Skeletal muscle satellite cell (primary cell): ENCODE results near the gene WWTR1.

ENCODE experiments used
- H3K27me3 ChIP-seq: 2 replicates; pipeline ENCODE4 v1.7.0; 2013; ENCODE audit warnings: low read length; ENCODE audit not compliant: control insufficient read depth, insufficient read depth
- H3K36me3 ChIP-seq: 2 replicates; pipeline ENCODE4 v1.7.0; 2013; ENCODE audit warnings: mild to moderate bottlenecking, control low read depth, low read length; ENCODE audit not compliant: insufficient read depth
- H3K4me1 ChIP-seq: 2 replicates; pipeline ENCODE4 v1.7.0; 2013; ENCODE audit warnings: low read length; ENCODE audit not compliant: control insufficient read depth, insufficient read depth
- H3K4me2 ChIP-seq: 2 replicates; pipeline ENCODE4 v1.7.0; 2013; ENCODE audit warnings: mild to moderate bottlenecking, low read length
- H3K4me3 ChIP-seq: 2 replicates; pipeline ENCODE4 v1.7.0; 2013; ENCODE audit warnings: low read length
- H3K9ac ChIP-seq: 2 replicates; pipeline ENCODE4 v1.7.0; 2013; ENCODE audit warnings: mild to moderate bottlenecking, low read depth, low read length, moderate library complexity
- H3K9me3 ChIP-seq: replicated peaks from 2 replicates; pipeline ENCODE4 v1.7.0; 2013; ENCODE audit warnings: mild to moderate bottlenecking, control low read depth, low read length

Gene WWTR1

GRCh38 chr3:149673393-149673792 is 15.6 kb upstream of the WWTR1 start:
- no peak overlapping the region for H3K4me3 ChIP-seq
- no peaks in the 10 kb centered on the region for H3K9me3 ChIP-seq
- H3K36me3 ChIP-seq = no peaks in the 10 kb centered on the region
- H3K27me3 ChIP-seq = no peaks in the 10 kb centered on the region
- H3K4me2 ChIP-seq = peak overlapping the region; percentile 39
- no peak overlapping the region for H3K9ac ChIP-seq
- H3K4me1 ChIP-seq = peaks cover 10% of the 10 kb centered on the region

DNA sequence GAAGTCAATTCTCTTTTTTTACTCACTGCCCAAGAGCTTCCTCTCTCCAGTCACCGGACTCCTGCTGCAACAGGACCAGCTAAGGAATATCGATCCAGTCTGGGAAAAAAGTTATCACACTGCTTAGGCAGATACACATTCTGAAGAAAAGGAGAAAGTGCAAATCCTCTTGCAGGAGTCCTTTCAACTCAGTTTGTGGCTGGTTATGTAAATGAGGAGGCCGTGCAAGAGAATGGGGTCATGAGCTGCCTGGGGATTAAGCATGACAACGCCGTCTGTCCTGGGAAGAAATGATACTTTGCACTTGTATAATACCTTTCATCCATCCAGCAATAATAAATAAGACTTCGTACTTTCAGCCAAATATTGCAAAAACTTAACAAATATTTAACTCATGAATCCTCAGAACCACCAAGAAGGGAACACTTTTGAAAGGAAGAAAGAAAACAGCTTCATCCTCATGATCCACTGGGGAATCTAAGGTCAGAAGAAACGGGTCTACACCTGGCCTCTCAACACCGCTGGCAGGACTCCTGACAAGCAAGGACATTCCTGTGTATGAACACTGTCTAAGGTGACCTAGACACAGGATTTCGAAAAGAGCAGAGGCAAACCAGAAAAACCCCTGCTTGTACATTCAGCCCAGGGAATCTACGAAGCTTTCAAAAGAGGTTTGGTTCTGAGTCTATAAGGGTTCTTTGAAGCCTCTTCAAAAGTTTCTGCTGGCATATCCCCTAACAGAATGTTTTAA is 13.1 kb upstream of the WWTR1 start:
- H3K4me3 ChIP-seq = no peak overlapping the region

GRCh38 chr3:149667576-149667975 is 9.8 kb upstream of the WWTR1 start:
- no peak overlapping the region for H3K4me2 ChIP-seq
- H3K4me1 ChIP-seq = peaks cover 3% of the 10 kb centered on the region
- no peaks in the 10 kb centered on the region for H3K9me3 ChIP-seq
- H3K27me3 ChIP-seq = no peaks in the 10 kb centered on the region
- H3K4me3 ChIP-seq = no peak overlapping the region
- H3K36me3 ChIP-seq = no peaks in the 10 kb centered on the region
- no peak overlapping the region for H3K9ac ChIP-seq

More for the DNA sequence above, 13.1 kb upstream of the WWTR1 start:
- no peaks in the 10 kb centered on the region for H3K36me3 ChIP-seq
- H3K4me1 ChIP-seq = peaks cover 6% of the 10 kb centered on the region
- H3K9me3 ChIP-seq = no peaks in the 10 kb centered on the region
- H3K9ac ChIP-seq = no peak overlapping the region
- no peaks in the 10 kb centered on the region for H3K27me3 ChIP-seq
- no peak overlapping the region for H3K4me2 ChIP-seq

- Histone ChIP-seq H3K27me3 (no peaks in the 10 kb centered on the region), H3K9me3 (no peaks in the 10 kb centered on the region), H3K4me1 (peaks cover 25% of the 10 kb centered on the region), H3K4me3 (no peak overlapping the region), H3K36me3 (no peaks in the 10 kb centered on the region), H3K9ac (no peak overlapping the region), H3K4me2 (no peak overlapping the region)
Measured at GRCh38 chr3:149663966-149664365, 6.1 kb upstream of the WWTR1 start.

DNA sequence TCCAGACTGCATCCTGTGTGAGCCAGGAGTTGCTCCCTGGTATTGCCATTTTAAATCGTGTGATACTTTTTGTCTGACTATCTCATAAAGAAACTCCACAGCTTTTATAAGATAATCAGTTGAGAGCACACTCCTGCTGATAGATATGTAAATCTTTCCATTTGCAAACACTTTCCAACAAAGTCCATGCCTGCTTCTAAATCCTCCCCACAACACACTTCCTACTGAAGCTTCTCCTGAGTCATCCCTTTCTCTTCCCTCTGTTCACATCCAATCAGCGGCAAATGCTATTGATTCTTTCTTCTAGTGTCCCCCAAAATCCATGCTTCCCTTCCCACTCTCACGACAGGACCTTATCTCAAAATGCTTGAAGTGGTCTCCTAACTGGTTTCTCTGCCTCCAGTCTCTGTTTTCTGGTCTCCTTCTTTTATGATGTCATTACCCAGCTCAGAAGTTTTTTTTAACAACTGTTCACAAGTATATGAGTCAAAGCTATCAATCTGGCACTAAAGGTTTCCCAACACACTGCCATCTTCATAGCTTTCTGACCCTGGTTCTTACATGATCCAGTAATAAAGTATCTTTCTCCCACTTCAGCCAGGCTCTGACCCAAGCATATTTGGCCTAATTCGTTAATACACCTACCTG is 4.5 kb upstream of the WWTR1 start:
- Histone ChIP-seq H3K27me3 (no peaks in the 10 kb centered on the region), H3K9me3 (no peaks in the 10 kb centered on the region), H3K9ac (no peak overlapping the region), H3K36me3 (no peaks in the 10 kb centered on the region), H3K4me2 (no peak overlapping the region), H3K4me3 (no peak overlapping the region), H3K4me1 (peaks cover 32% of the 10 kb centered on the region)

DNA sequence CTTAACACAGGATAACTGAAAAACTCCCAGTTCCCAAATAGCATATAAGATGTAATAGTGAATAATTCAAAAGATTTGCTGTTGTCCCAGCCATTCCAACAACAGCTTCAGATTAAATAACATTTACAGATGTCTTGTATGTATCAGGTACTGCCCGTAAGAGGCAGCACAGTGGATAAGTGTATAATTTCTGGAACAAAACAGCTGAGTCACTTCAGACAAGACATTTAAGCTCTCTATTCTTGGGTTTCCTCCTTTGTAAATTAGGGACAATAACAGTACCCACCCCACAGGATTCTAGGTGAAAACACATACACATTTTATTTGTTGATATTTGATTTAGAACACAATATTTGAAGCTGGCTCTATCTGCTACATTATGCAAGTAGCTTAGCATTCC is 2.6 kb upstream of the WWTR1 start:
- no peaks in the 10 kb centered on the region for H3K27me3 ChIP-seq
- H3K4me2 ChIP-seq = no peak overlapping the region
- no peaks in the 10 kb centered on the region for H3K9me3 ChIP-seq
- H3K4me1 ChIP-seq = peaks cover 32% of the 10 kb centered on the region
- H3K4me3 ChIP-seq = no peak overlapping the region
- no peak overlapping the region for H3K9ac ChIP-seq
- H3K36me3 ChIP-seq = peaks cover 3% of the 10 kb centered on the region

- peak overlapping the region; percentile 94 for H3K9ac ChIP-seq
- H3K4me3 ChIP-seq = peak overlapping the region; percentile 94
- H3K4me2 ChIP-seq = peak overlapping the region; percentile 84
Measured at GRCh38 chr3:149658744-149659497, 1.1 kb upstream of the WWTR1 start.

DNA sequence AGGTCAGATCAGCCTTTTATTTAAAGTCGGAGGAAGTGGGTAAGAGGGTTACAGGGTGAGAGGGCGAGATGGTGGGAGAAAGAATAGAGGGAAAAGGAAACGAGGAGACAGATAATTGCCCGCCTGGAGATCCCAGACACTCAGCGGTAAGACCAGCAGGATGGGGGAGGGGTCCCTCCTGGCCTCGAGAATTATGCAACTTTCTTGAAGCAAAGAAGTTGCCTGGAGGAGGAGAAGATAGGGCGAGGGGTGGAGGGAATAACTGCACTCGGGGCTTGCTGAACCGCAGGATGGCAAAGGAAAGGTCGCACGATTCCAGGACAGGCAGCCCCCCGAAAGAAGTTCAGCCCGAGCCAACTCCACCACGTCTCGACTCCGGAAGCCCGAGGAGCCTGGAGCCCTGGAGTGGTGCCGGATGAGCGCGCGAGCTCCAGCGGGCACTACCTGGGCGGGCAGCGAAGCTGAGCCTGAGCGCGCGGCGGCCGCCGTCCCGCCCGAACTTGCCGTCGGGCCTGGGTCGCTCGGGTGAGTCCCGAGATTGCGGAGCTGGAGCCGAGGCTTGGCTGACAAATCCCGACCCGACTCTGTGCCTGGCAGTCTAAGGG is 402 bp downstream of the WWTR1 start:
- H3K27me3 ChIP-seq = no peaks in the 10 kb centered on the region
- peaks cover 25% of the 10 kb centered on the region for H3K36me3 ChIP-seq
- H3K9ac ChIP-seq = peak overlapping the region; percentile 94
- peak overlapping the region; percentile 84 for H3K4me2 ChIP-seq
- H3K4me1 ChIP-seq = peaks cover 47% of the 10 kb centered on the region
- H3K4me3 ChIP-seq = peak overlapping the region; percentile 94
- H3K9me3 ChIP-seq = no peaks in the 10 kb centered on the region

More at GRCh38 chr3:149658744-149659497, 1.1 kb upstream of the WWTR1 start:
- H3K9me3 ChIP-seq = no peaks in the 10 kb centered on the region
- H3K36me3 ChIP-seq = peaks cover 11% of the 10 kb centered on the region
- H3K27me3 ChIP-seq = no peaks in the 10 kb centered on the region
- peaks cover 39% of the 10 kb centered on the region for H3K4me1 ChIP-seq

GRCh38 chr3:149655826-149656574 is 1.8 kb downstream of the WWTR1 start:
- H3K4me2 ChIP-seq = peak overlapping the region; percentile 84
- peaks cover 45% of the 10 kb centered on the region for H3K4me1 ChIP-seq
- H3K9me3 ChIP-seq = no peaks in the 10 kb centered on the region
- H3K9ac ChIP-seq = peak overlapping the region; percentile 94
- peaks cover 36% of the 10 kb centered on the region for H3K36me3 ChIP-seq
- H3K4me3 ChIP-seq = peak overlapping the region; percentile 94
- no peaks in the 10 kb centered on the region for H3K27me3 ChIP-seq

DNA sequence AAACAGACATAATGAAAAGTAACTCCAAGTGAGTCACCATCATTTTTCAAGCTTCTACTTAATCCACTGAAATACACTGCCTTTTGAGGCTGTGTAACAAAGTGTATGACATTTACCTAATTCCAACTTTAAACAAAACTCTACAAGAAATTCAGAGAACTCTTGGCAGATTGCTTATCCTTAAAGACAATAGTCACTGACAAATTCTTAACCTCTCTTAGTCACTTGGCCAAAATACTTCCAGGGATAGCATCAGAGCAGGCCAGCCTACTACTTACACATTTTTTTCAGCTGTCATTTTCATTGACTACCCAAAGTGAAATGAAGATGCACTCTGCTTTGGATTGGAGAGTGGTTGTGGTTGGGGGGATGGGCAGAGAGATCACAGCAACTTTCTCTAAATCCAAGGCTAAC is 3.6 kb downstream of the WWTR1 start:
- H3K36me3 ChIP-seq = peaks cover 52% of the 10 kb centered on the region
- H3K4me3 ChIP-seq = peak overlapping the region; percentile 62
- H3K9me3 ChIP-seq = no peaks in the 10 kb centered on the region
- peaks cover 40% of the 10 kb centered on the region for H3K4me1 ChIP-seq
- no peak overlapping the region for H3K9ac ChIP-seq
- H3K27me3 ChIP-seq = no peaks in the 10 kb centered on the region
- H3K4me2 ChIP-seq = peak overlapping the region; percentile 84
